AG04450 (cell line): Measurements from ENCODE around the gene CD44. TPM values are rescaled to one million over a fixed set of nuclear protein-coding genes. Genes with fewer than 3 reads are reported as not detected.

ENCODE experiments used
- CTCF ChIA-PET: fragments of 300-600, 350-600 bp; formaldehyde crosslinking; extraction: SDS; loops from one replicate; lab custom pipeline; 2022; ENCODE audit warnings: antibody characterized with exemption, inconsistent platforms; lab: Charles Lee
- POLR2A ChIA-PET: fragments of 350-600 bp; formaldehyde crosslinking; extraction: SDS; loops from one replicate; lab custom pipeline; 2021; ENCODE audit warnings: antibody characterized with exemption, inconsistent platforms; lab: Yijun Ruan, JAX
- DNase-seq: peaks from one replicate; pipeline ENCODE4 v3.0.0-alpha.2; 2011; ENCODE audit warnings: low read depth, low spot score
- H3K27ac ChIP-seq: one replicate; pipeline ENCODE4 v1.5.1; 2012; ENCODE audit warnings: low read depth, low read length, control low read depth
- H3K27me3 ChIP-seq: one replicate; pipeline ENCODE4 v1.6.0; 2012; ENCODE audit warnings: low read length; ENCODE audit not compliant: control insufficient read depth, insufficient read depth
- H3K4me3 ChIP-seq: 2 replicates; pipeline ENCODE4 v1.5.1; 2011; ENCODE audit warnings: mild to moderate bottlenecking, low read depth, low read length, control low read depth
- H3K9me3 ChIP-seq: 2 replicates; pipeline ENCODE4 v1.5.1; 2012; ENCODE audit warnings: low read length; ENCODE audit not compliant: control insufficient read depth, insufficient read depth
- CTCF ChIP-seq: IDR thresholded peaks from 2 replicates; pipeline ENCODE4 v1.5.1; 2011; ENCODE audit warnings: low read depth, low read length, control low read depth, inconsistent platforms
- polyA plus RNA-seq: library from polyadenylated mRNA; depleted of rRNA; stranded (reverse); fragments of >200 nt; gene quantifications from 2 replicates; pipeline ENCODE4 v1.2.3, GENCODE V29; 2011

Gene CD44
- polyA plus RNA-seq, 1 experiment: 1,817 TPM

GRCh38 chr11:35262735-35263134 is 123.8 kb downstream of the CD44 start:
- no peaks in the 10 kb centered on the region for H3K27me3 ChIP-seq
- H3K9me3 ChIP-seq: no peaks in the 10 kb centered on the region
- POLR2A ChIA-PET: no interaction called here
- no peak for TF ChIP-seq CTCF
- no peak overlapping the region for H3K27ac ChIP-seq
- no peak overlapping the region for H3K4me3 ChIP-seq
- CTCF ChIA-PET: no interaction called here
- DNase-seq: no peak

- no peaks in the 10 kb centered on the region for H3K9me3 ChIP-seq
- TF ChIP-seq CTCF: no peak
- no peak for DNase-seq
- H3K4me3 ChIP-seq: no peak overlapping the region
- no peaks in the 10 kb centered on the region for H3K27me3 ChIP-seq
- CTCF ChIA-PET: interaction anchor here (0.6 to 1.9 kb wide), 2 partner anchors 40 to 184 kb away, joined by 4 to 6 read pairs; no protein-coding TSS in a partner anchor
- POLR2A ChIA-PET: no interaction called here
- no peak overlapping the region for H3K27ac ChIP-seq
Observed at GRCh38 chr11:35265755-35266454, 126.9 kb downstream of the CD44 start.

GRCh38 chr11:35267504-35267903 is 128.5 kb downstream of the CD44 start:
- no peaks in the 10 kb centered on the region for H3K27me3 ChIP-seq
- TF ChIP-seq CTCF: no peak
- H3K27ac ChIP-seq: no peak overlapping the region
- H3K9me3 ChIP-seq: no peaks in the 10 kb centered on the region
- peak; percentile 67 for DNase-seq
- H3K4me3 ChIP-seq: no peak overlapping the region
- POLR2A ChIA-PET: interaction anchor here (0.6 to 0.8 kb wide), 3 partner anchors 35 to 115 kb away, joined by 3 to 6 read pairs (median 3); no protein-coding TSS in a partner anchor
- CTCF ChIA-PET: interaction anchor here (1.2 to 1.9 kb wide), 2 partner anchors 38 to 124 kb away, joined by 5 to 6 read pairs; no protein-coding TSS in a partner anchor

GRCh38 chr11:35270342-35270741 is 131.4 kb downstream of the CD44 start:
- Histone ChIP-seq H3K4me3 (no peak overlapping the region), H3K27me3 (no peaks in the 10 kb centered on the region), H3K27ac (no peak overlapping the region), H3K9me3 (no peaks in the 10 kb centered on the region)
- CTCF ChIA-PET: no interaction called here
- POLR2A ChIA-PET: no interaction called here
- no peak for TF ChIP-seq CTCF
- no peak for DNase-seq

- no peaks in the 10 kb centered on the region for H3K27me3 ChIP-seq
- TF ChIP-seq CTCF: no peak
- no peak overlapping the region for H3K27ac ChIP-seq
- no peak overlapping the region for H3K4me3 ChIP-seq
- no peaks in the 10 kb centered on the region for H3K9me3 ChIP-seq
- no peak for DNase-seq
- ChIA-PET CTCF (no interaction called here), POLR2A (no interaction called here)
Observed at GRCh38 chr11:35271031-35271430, 132.1 kb downstream of the CD44 start.
